Measurements from ENCODE around the gene LRRFIP1.

DNA sequence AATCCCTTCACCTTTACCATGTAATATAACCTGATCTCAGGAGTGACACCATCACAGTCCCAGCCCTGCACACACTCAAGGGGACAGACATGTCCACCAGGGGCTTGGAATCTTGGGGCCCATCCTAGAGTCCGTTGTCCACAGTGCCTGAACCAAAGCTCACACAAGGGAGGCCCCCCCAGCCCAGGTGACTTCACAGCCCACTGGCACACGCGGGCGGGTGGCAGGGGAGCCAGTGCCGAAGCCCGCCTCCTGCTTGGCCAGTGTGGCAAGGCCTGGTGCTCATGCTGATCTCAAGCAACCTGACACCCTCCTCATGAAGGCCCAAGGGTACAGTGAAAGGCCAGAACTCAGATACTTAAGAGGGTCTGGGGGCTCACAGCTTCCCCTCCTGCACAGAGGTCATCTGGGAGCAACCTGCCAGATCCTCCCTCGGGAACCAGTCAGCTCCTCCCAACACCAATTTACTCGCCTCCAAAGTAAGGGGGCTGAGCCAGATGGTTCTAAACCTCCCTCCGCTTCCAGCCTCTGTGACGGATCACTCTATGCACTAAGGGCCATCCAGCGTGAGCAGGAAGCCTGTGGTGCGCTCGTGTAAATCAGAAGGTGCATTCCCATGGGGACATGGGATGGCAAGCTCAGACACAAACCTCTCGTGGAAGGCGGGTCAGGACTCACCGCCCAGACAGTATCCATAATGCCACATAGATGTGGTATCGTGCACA lies 33.6 kb upstream of the LRRFIP1 start:
- TF ChIP-seq, protein P1, sequence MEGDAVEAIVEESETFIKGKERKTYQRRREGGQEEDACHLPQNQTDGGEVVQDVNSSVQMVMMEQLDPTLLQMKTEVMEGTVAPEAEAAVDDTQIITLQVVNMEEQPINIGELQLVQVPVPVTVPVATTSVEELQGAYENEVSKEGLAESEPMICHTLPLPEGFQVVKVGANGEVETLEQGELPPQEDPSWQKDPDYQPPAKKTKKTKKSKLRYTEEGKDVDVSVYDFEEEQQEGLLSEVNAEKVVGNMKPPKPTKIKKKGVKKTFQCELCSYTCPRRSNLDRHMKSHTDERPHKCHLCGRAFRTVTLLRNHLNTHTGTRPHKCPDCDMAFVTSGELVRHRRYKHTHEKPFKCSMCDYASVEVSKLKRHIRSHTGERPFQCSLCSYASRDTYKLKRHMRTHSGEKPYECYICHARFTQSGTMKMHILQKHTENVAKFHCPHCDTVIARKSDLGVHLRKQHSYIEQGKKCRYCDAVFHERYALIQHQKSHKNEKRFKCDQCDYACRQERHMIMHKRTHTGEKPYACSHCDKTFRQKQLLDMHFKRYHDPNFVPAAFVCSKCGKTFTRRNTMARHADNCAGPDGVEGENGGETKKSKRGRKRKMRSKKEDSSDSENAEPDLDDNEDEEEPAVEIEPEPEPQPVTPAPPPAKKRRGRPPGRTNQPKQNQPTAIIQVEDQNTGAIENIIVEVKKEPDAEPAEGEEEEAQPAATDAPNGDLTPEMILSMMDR (IDR thresholded peaks at IDR 0.05): no peak
- TF ChIP-seq POLR2A (IDR thresholded peaks at IDR 0.05): no peak
- no peak for TF ChIP-seq POLR2AphosphoS5 (IDR thresholded peaks at IDR 0.05)
